ENCODE results near the gene ZNF691. TPM values are rescaled to one million over a fixed set of nuclear protein-coding genes. Genes with fewer than 3 reads are reported as not detected.

The ZNF691 gene
- total and polyA plus RNA-seq, 3 donors (not counting 1 experiment from before 2014, with no cell fraction given) = 7.7 to 8.7 (median 7.8) TPM

Other genes with a start within 250 kb of the ZNF691 start
- 10 to 100 TPM; 17.5 to 45.1 TPM for gene PPIH, start 188.2 kb upstream of the ZNF691 start, total RNA-seq
- gene PPIH, start 188.2 kb upstream of the ZNF691 start, polyA plus RNA-seq = 55.0 TPM
- gene YBX1, start 164.2 kb upstream of the ZNF691 start, total RNA-seq = 100 to 1,000 TPM; 442 to 862 TPM
- gene YBX1, start 164.2 kb upstream of the ZNF691 start, polyA plus RNA-seq = 1,097 TPM
- 1 to 10 TPM in 1 of 2 donors, not detected in 1; 2.5 TPM for gene CLDN19, start 106.4 kb upstream of the ZNF691 start, total RNA-seq
- gene CLDN19, start 106.4 kb upstream of the ZNF691 start, polyA plus RNA-seq = 0.10 TPM
- 10 to 100 TPM; 40.1 to 44.0 TPM for gene P3H1, start 79.6 kb upstream of the ZNF691 start, total RNA-seq
- 42.5 TPM for gene P3H1, start 79.6 kb upstream of the ZNF691 start, polyA plus RNA-seq
- gene C1orf50, start 79.4 kb upstream of the ZNF691 start, total RNA-seq = 10 to 100 TPM in 1 of 2 donors, 1 to 10 TPM in 1; 4.0 to 11.0 TPM
- 5.8 TPM for gene C1orf50, start 79.4 kb upstream of the ZNF691 start, polyA plus RNA-seq
- gene TMEM269, start 61.6 kb upstream of the ZNF691 start, total RNA-seq = under 1 TPM in 1 of 2 donors, not detected in 1; 0.16 TPM
- gene TMEM269, start 61.6 kb upstream of the ZNF691 start, polyA plus RNA-seq = 0.02 TPM
- 10 to 100 TPM; 11.2 to 15.3 TPM for gene ERMAP, start 29.5 kb upstream of the ZNF691 start, total RNA-seq
- 5.5 TPM for gene ERMAP, start 29.5 kb upstream of the ZNF691 start, polyA plus RNA-seq
- 10 to 100 TPM in 1 of 2 donors, 1 to 10 TPM in 1; 7.0 to 15.2 TPM for gene SVBP, start 29.2 kb upstream of the ZNF691 start, total RNA-seq
- gene SVBP, start 29.2 kb upstream of the ZNF691 start, polyA plus RNA-seq = 9.1 TPM
- gene SLC2A1, start 112.3 kb downstream of the ZNF691 start, total RNA-seq = 100 to 1,000 TPM; 471 to 738 TPM
- gene SLC2A1, start 112.3 kb downstream of the ZNF691 start, polyA plus RNA-seq = 404 TPM